Measurements from ENCODE around the gene CLEC3B. TPM values are rescaled to one million over a fixed set of nuclear protein-coding genes. Genes with fewer than 3 reads are reported as not detected.

Gene CLEC3B
- total and polyA plus RNA-seq, 10 of the 15 experiments (the other 5 are each of a cell fraction or from before 2014, with no cell fraction given), result 0.23 TPM; not detected in 9

GRCh38 chr3:45032113-45032512 lies 6.0 kb downstream of the CLEC3B start (continued):
- TF ChIP-seq ATF2 (IDR thresholded peaks at IDR 0.05; ENCODE audit: low read length) (no peak), RAD21 (IDR thresholded peaks at IDR 0.05; ENCODE audit: insufficient read depth, low read depth, low read length) (no peak), ZBED1 (IDR thresholded peaks at IDR 0.05; ENCODE audit: borderline replicate concordance) (no peak), MLLT1 (IDR thresholded peaks at IDR 0.05) (no peak)
- TF ChIP-seq, protein P1, sequence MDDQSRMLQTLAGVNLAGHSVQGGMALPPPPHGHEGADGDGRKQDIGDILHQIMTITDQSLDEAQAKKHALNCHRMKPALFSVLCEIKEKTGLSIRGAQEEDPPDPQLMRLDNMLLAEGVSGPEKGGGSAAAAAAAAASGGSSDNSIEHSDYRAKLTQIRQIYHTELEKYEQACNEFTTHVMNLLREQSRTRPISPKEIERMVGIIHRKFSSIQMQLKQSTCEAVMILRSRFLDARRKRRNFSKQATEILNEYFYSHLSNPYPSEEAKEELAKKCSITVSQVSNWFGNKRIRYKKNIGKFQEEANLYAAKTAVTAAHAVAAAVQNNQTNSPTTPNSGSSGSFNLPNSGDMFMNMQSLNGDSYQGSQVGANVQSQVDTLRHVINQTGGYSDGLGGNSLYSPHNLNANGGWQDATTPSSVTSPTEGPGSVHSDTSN (IDR thresholded peaks at IDR 0.05; ENCODE audit: insufficient replicate concordance, low read depth, low read length), result no peak

DNA sequence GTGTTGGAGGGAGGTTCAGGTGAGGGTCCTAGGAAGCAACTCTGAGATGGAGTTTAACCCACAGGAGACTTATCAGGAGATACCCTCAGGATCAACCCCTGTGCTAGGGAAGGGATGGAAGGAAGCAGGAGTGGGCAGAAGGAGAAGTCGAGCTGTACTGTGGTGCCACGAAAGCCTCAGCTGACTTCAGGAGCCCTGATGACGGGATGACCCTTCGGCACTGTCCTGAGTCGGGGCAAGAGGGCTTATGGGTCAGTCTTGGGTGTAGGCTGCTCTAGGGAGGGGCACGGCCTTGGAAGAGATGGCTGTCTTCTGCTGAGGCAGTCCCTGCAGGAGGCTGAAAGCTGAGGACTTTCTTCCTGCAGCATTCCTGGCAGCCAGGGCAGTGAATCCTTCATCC lies 7.7 kb downstream of the CLEC3B start:
- intact Hi-C loops (cut with micrococcal nuclease; ENCODE audit: unreplicated experiment) (no loop called here), in situ Hi-C loops (cut with MboI) (no loop called here)
- Histone ChIP-seq H3K27ac (ENCODE audit: control insufficient read depth, insufficient read depth) (no peak overlapping the region), H3K79me2 (ENCODE audit: control insufficient read depth, insufficient read depth, low read length) (no peaks in the 10 kb centered on the region), H3K36me3 (ENCODE audit: control insufficient read depth in 2 of 2, insufficient read depth in 2 of 2, low read length in 1 of 2) (no peaks in the 10 kb centered on the region; a peak in 1 of 4 replicates), H3K9me3 (replicated peaks; ENCODE audit: control insufficient read depth, insufficient read depth, low read length) (no peaks in the 10 kb centered on the region), H3K9ac (ENCODE audit: control insufficient read depth, insufficient read depth, low read length) (no peak overlapping the region), H3K27me3 (replicated peaks in 1 of 2; ENCODE audit: control insufficient read depth in 2 of 2, insufficient read depth in 2 of 2, low read length in 1 of 2) (no peaks in the 10 kb centered on the region; a peak in 2 of 4 replicates), H3K4me2 (ENCODE audit: control insufficient read depth, insufficient read depth) (no peak overlapping the region), H4K20me1 (ENCODE audit: control insufficient read depth, insufficient read depth) (no peaks in the 10 kb centered on the region), H3K4me1 (ENCODE audit: control insufficient read depth, insufficient read depth, low read length) (peaks cover 9% of the 10 kb centered on the region), H2AFZ (ENCODE audit: control insufficient read depth, low read depth, low read length) (no peak overlapping the region), H3K4me3 (no peak overlapping the region)
- FAIRE-seq, result no peak
- no TSS peak for BruUV-seq (replicated peaks)
- ATAC-seq, result no peak
- ChIA-PET SMC1A (ENCODE audit: uncharacterized antibody, unreplicated experiment) (interaction anchor here (0.6 to 1.4 kb wide), 4 partner anchors 10 to 1476 kb away, joined by 3 to 5 read pairs (median 3); no protein-coding TSS in a partner anchor), RAD21 (ENCODE audit: unreplicated experiment) (no interaction called here), POLR2A (no interaction called here), CTCF (interaction anchor here (1.1 to 16.5 kb wide), 4 partner anchors 40 to 500 kb away, joined by 3 to 416 read pairs (median 4); no protein-coding TSS in a partner anchor)
- WGBS (ENCODE audit: insufficient coverage, insufficient replicate concordance, low lambda C conversion rate, missing lambda C conversion rate), result 73% methylated on average over 6 of the region's 6 CpGs
- TF ChIP-seq BRCA1 (IDR thresholded peaks at IDR 0.05; ENCODE audit: low read depth, low read length), result no peak
- TF ChIP-seq SP1 (IDR thresholded peaks at IDR 0.05; ENCODE audit: low read depth, low read length), result no peak
- no peak for TF ChIP-seq ZNF24 (IDR thresholded peaks at IDR 0.05)
- TF ChIP-seq CBFB (IDR thresholded peaks at IDR 0.05; ENCODE audit: low read depth), result no peak
- no peak for TF ChIP-seq EZH2 (IDR thresholded peaks at IDR 0.05; ENCODE audit: borderline replicate concordance, control insufficient read depth, low read depth, low read length)
- no peak for TF ChIP-seq E4F1 (IDR thresholded peaks at IDR 0.05; ENCODE audit: borderline replicate concordance, partially characterized antibody)
- TF ChIP-seq SMAD1 (IDR thresholded peaks at IDR 0.05; ENCODE audit: low read depth, partially characterized antibody), result no peak
- no peak for DNase-seq (ENCODE audit: low read depth, low spot score)
